Neural cell (in vitro differentiated cells): Measurements from ENCODE around the gene LRRC4. TPM values are rescaled to one million over a fixed set of nuclear protein-coding genes. Genes with fewer than 3 reads are reported as not detected.

Experiments used
- H2AFZ ChIP-seq: fragments of 200-600, 300-800 bp; sonication (generic), shearing (Covaris generic); 2 replicates; pipeline ENCODE4 v1.6.0; 2014; ENCODE audit warnings: low read depth, mild to moderate bottlenecking, antibody characterized with exemption, low read length, moderate library complexity
- H3F3A ChIP-seq: fragments of 200-600 bp; shearing (Covaris generic); 2 replicates; pipeline ENCODE4 v1.6.1; 2016; ENCODE audit warnings: mild to moderate bottlenecking, moderate library complexity, mixed read lengths, antibody characterized with exemption, low read length; ENCODE audit not compliant: insufficient read depth, poor library complexity, severe bottlenecking
- H3K27ac ChIP-seq: fragments of 200-600, 300-800 bp; sonication (generic), shearing (Covaris generic); 2 replicates; pipeline ENCODE4 v1.5.1; 2014; ENCODE audit warnings: mild to moderate bottlenecking, low read length, moderate library complexity
- H3K27me3 ChIP-seq: fragments of 300-800, 200-600 bp; sonication (generic), shearing (Covaris generic); 2 replicates; pipeline ENCODE4 v1.6.0; 2014; ENCODE audit warnings: mild to moderate bottlenecking, low read depth, low read length, moderate library complexity; ENCODE audit not compliant: insufficient read depth
- H3K36me3 ChIP-seq: fragments of 300-800, 200-600 bp; sonication (generic), shearing (Covaris generic); 2 replicates; pipeline ENCODE4 v1.5.1; 2014; ENCODE audit warnings: mild to moderate bottlenecking, antibody characterized with exemption, low read length, moderate library complexity; ENCODE audit not compliant: insufficient read depth
- H3K4me2 ChIP-seq: fragments of 300-800, 200-600 bp; sonication (generic), shearing (Covaris generic); 2 replicates; pipeline ENCODE4 v1.6.0; 2014; ENCODE audit warnings: mild to moderate bottlenecking, low read length
- H3K4me3 ChIP-seq: fragments of 300-800, 200-600 bp; sonication (generic), shearing (Covaris generic); 2 replicates; pipeline ENCODE4 v1.5.1; 2014; ENCODE audit warnings: mild to moderate bottlenecking, low read length, moderate library complexity
- H3K79me2 ChIP-seq: fragments of 200-600 bp; shearing (Covaris generic); replicated peaks from 2 replicates; pipeline ENCODE4 v1.6.0; 2014; ENCODE audit warnings: mild to moderate bottlenecking, low read length, moderate library complexity; ENCODE audit not compliant: insufficient read depth
- H3K9ac ChIP-seq: fragments of 300-800, 200-600 bp; sonication (generic), shearing (Covaris generic); 2 replicates; pipeline ENCODE4 v1.6.1; 2016; ENCODE audit warnings: mild to moderate bottlenecking, low read length, mixed read lengths
- H3K9me2 ChIP-seq: fragments of 200-600 bp; shearing (Covaris generic); 2 replicates; pipeline ENCODE4 v1.6.1; 2016; ENCODE audit warnings: mild to moderate bottlenecking, low read length, mixed read lengths; ENCODE audit not compliant: insufficient read depth
- H3K9me3 ChIP-seq: fragments of 200-600, 300-800 bp; sonication (generic), shearing (Covaris generic); 2 replicates; pipeline ENCODE4 v1.6.1; 2016; ENCODE audit warnings: mild to moderate bottlenecking, mixed run types, low read length, moderate library complexity, mixed read lengths
- H4K20me1 ChIP-seq: fragments of 200-600 bp; shearing (Covaris generic); 2 replicates; pipeline ENCODE4 v1.6.1; 2016; ENCODE audit warnings: mild to moderate bottlenecking, mixed run types; ENCODE audit not compliant: insufficient read depth
- EP300 ChIP-seq: fragments of 450-650 bp; conservative IDR thresholded peaks from 2 replicates; pipeline ENCODE4 v1.6.1; 2014; ENCODE audit warnings: antibody characterized with exemption, mild to moderate bottlenecking, moderate library complexity; ENCODE audit not compliant: poor library complexity, severe bottlenecking
- EZH2 ChIP-seq: fragments of 200-600, 300-800 bp; shearing (Covaris generic), sonication (generic); IDR thresholded peaks from 2 replicates; pipeline ENCODE4 v1.6.1; 2014; ENCODE audit warnings: antibody characterized with exemption, low read length, borderline replicate concordance, mild to moderate bottlenecking; ENCODE audit not compliant: insufficient read depth, poor library complexity, severe bottlenecking
- MXI1 ChIP-seq: fragments of 450-650 bp; conservative IDR thresholded peaks from 2 replicates; pipeline ENCODE4 v1.6.1; 2014; ENCODE audit warnings: antibody characterized with exemption, mild to moderate bottlenecking; ENCODE audit not compliant: poor library complexity, severe bottlenecking
- POLR2AphosphoS5 ChIP-seq: IDR thresholded peaks from 2 replicates; pipeline ENCODE4 v1.6.1; 2012
- RAD21 ChIP-seq: fragments of 450-650 bp; conservative IDR thresholded peaks from 2 replicates; pipeline ENCODE4 v1.6.1; 2014; ENCODE audit warnings: antibody characterized with exemption, mild to moderate bottlenecking, moderate library complexity
- SMC3 ChIP-seq: fragments of 450-650 bp; conservative IDR thresholded peaks from 2 replicates; pipeline ENCODE4 v1.6.1; 2014; ENCODE audit warnings: antibody characterized with exemption, mild to moderate bottlenecking, moderate library complexity; ENCODE audit not compliant: poor library complexity
- TAF1 ChIP-seq: IDR thresholded peaks from 2 replicates; pipeline ENCODE4 v1.6.1; 2012; ENCODE audit warnings: low read depth
- polyA plus RNA-seq: library from polyadenylated mRNA; depleted of rRNA; stranded (reverse); fragments of >200 nt; gene quantifications from 2 replicates; pipeline ENCODE4 v1.2.3, GENCODE V29; 2014
- TF ChIP-seq, protein P1 (sequence below): fragments of 450-650 bp; IDR thresholded peaks from 2 replicates; pipeline ENCODE4 v1.5.1; 2014; ENCODE audit warnings: antibody characterized with exemption, mild to moderate bottlenecking, moderate library complexity; ENCODE audit not compliant: poor library complexity, severe bottlenecking
- TF ChIP-seq, protein P2 (sequence below): IDR thresholded peaks from 2 replicates; pipeline ENCODE4 v1.6.1; 2012; ENCODE audit warnings: borderline replicate concordance

The LRRC4 gene
- polyA plus RNA-seq, 1 donor from 2014 or later: 15.7 TPM

DNA sequence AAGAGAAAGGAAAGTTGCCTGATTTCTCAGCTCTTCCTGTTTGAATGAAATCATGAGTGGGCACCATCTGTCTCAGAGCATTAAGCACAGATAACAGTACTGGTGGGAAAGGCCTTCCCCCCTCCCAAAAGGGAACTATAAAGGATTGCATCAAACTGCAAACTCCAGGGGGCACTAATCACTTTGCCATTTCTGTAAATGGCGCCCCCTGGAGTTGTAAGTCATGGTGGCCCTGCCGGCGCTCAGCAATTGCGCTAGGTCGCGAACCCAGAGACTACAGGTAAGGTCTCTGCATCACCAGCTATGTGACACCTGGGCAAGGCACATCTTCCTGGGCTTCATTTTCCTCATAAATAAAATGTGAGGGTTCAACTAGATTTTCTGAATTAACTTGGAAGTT, 11.1 kb downstream of the LRRC4 start:
- no peaks in the 10 kb centered on the region for H4K20me1 ChIP-seq

DNA sequence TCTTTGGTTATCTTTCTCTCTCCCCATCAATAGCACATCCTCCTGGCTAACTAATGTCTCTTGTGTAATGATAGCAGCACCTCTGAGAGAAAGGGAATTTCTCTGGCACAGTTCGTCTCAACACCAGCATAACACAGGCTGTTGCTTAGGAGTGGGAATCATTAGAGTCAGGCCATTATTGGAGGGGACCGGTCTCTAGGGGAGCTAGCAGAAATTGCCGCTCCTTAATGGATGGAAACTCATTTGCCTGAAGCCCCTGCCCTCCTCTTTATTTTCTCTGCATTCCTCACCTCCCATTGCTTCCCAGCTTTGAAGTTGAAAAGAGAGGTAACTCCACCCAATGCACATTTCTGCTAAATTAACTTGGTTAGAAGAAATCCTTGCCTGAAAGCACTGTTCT, 11.9 kb downstream of the LRRC4 start:
- Histone ChIP-seq H3K4me3 (no peak overlapping the region), H4K20me1 (no peaks in the 10 kb centered on the region), H3K36me3 (no peaks in the 10 kb centered on the region), H3K9ac (no peak overlapping the region), H3K9me2 (no peaks in the 10 kb centered on the region), H3K27ac (no peak overlapping the region), H3K4me2 (no peak overlapping the region), H3K27me3 (no peaks in the 10 kb centered on the region), H2AFZ (no peak overlapping the region), H3F3A (no peaks in the 10 kb centered on the region), H3K79me2 (peaks cover 22% of the 10 kb centered on the region), H3K9me3 (no peaks in the 10 kb centered on the region)
- TF ChIP-seq SMC3 (no peak), MXI1 (no peak), POLR2AphosphoS5 (no peak), EP300 (no peak), RAD21 (no peak), TAF1 (no peak), EZH2 (no peak)
- TF ChIP-seq, protein P1, sequence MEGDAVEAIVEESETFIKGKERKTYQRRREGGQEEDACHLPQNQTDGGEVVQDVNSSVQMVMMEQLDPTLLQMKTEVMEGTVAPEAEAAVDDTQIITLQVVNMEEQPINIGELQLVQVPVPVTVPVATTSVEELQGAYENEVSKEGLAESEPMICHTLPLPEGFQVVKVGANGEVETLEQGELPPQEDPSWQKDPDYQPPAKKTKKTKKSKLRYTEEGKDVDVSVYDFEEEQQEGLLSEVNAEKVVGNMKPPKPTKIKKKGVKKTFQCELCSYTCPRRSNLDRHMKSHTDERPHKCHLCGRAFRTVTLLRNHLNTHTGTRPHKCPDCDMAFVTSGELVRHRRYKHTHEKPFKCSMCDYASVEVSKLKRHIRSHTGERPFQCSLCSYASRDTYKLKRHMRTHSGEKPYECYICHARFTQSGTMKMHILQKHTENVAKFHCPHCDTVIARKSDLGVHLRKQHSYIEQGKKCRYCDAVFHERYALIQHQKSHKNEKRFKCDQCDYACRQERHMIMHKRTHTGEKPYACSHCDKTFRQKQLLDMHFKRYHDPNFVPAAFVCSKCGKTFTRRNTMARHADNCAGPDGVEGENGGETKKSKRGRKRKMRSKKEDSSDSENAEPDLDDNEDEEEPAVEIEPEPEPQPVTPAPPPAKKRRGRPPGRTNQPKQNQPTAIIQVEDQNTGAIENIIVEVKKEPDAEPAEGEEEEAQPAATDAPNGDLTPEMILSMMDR: no peak
- TF ChIP-seq, protein P2, sequence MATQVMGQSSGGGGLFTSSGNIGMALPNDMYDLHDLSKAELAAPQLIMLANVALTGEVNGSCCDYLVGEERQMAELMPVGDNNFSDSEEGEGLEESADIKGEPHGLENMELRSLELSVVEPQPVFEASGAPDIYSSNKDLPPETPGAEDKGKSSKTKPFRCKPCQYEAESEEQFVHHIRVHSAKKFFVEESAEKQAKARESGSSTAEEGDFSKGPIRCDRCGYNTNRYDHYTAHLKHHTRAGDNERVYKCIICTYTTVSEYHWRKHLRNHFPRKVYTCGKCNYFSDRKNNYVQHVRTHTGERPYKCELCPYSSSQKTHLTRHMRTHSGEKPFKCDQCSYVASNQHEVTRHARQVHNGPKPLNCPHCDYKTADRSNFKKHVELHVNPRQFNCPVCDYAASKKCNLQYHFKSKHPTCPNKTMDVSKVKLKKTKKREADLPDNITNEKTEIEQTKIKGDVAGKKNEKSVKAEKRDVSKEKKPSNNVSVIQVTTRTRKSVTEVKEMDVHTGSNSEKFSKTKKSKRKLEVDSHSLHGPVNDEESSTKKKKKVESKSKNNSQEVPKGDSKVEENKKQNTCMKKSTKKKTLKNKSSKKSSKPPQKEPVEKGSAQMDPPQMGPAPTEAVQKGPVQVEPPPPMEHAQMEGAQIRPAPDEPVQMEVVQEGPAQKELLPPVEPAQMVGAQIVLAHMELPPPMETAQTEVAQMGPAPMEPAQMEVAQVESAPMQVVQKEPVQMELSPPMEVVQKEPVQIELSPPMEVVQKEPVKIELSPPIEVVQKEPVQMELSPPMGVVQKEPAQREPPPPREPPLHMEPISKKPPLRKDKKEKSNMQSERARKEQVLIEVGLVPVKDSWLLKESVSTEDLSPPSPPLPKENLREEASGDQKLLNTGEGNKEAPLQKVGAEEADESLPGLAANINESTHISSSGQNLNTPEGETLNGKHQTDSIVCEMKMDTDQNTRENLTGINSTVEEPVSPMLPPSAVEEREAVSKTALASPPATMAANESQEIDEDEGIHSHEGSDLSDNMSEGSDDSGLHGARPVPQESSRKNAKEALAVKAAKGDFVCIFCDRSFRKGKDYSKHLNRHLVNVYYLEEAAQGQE: no peak

More for the DNA sequence above, 11.1 kb downstream of the LRRC4 start:
- Histone ChIP-seq H3K36me3 (no peaks in the 10 kb centered on the region), H3K9me3 (no peaks in the 10 kb centered on the region), H3K79me2 (peaks cover 31% of the 10 kb centered on the region), H3K9me2 (no peaks in the 10 kb centered on the region), H2AFZ (no peak overlapping the region), H3F3A (no peaks in the 10 kb centered on the region), H3K9ac (no peak overlapping the region), H3K27me3 (no peaks in the 10 kb centered on the region), H3K4me3 (no peak overlapping the region), H3K4me2 (no peak overlapping the region), H3K27ac (no peak overlapping the region)
- TF ChIP-seq MXI1 (no peak), TAF1 (no peak), EP300 (no peak), EZH2 (no peak)
- TF ChIP-seq, protein P1: peak; percentile 27
- TF ChIP-seq, protein P2: no peak
